SJSA1 (cell line): ENCODE measurements around the gene PCCB. TPM values are rescaled to one million over a fixed set of nuclear protein-coding genes. Genes with fewer than 3 reads are reported as not detected.
"Not testable (repeated sequence)": the region's sequence is repeated elsewhere in the genome, so short reads cannot be mapped to it uniquely, and the experiment has no call there.

Experiments used
- DNase-seq, 2 experiments: peaks; one replicate each; pipeline ENCODE4 v3.0.0-alpha.2; 2015 to 2020; ENCODE audit warnings: low spot score in 2 of 2, low read depth in 1 of 2
- H3K27ac ChIP-seq: fragments of 250-450 bp; sonication (Bioruptor Pico); 2 replicates; pipeline ENCODE4 v1.5.1; 2020; ENCODE audit warnings: mild to moderate bottlenecking, moderate library complexity
- H3K27me3 ChIP-seq: fragments of 250-450 bp; sonication (Bioruptor Pico); replicated peaks from 2 replicates; pipeline ENCODE4 v1.5.1; 2020; ENCODE audit warnings: mild to moderate bottlenecking, moderate library complexity
- H3K36me3 ChIP-seq: fragments of 250-450 bp; sonication (Bioruptor Pico); 2 replicates; pipeline ENCODE4 v1.5.1; 2020; ENCODE audit warnings: mild to moderate bottlenecking
- H3K4me1 ChIP-seq: fragments of 250-450 bp; sonication (Bioruptor Pico); replicated peaks from 2 replicates; pipeline ENCODE4 v1.6.1; 2021; ENCODE audit warnings: mild to moderate bottlenecking
- H3K4me3 ChIP-seq: fragments of 250-450 bp; sonication (Bioruptor Pico); 2 replicates; pipeline ENCODE4 v1.5.1; 2020; ENCODE audit warnings: mild to moderate bottlenecking
- H3K9me3 ChIP-seq: fragments of 250-450 bp; sonication (Bioruptor Pico); replicated peaks from 2 replicates; pipeline ENCODE4 v1.5.1; 2020; ENCODE audit warnings: mild to moderate bottlenecking
- total RNA-seq: library from RNA; depleted of rRNA; stranded (reverse); fragments of >200 nt; shearing (Covaris generic); gene quantifications from 2 replicates; pipeline ENCODE4 v1.2.3, GENCODE V29; 2014; rRNA removed

The PCCB gene
- 35.0 and 39.2 TPM in 2 replicates for total RNA-seq

DNA sequence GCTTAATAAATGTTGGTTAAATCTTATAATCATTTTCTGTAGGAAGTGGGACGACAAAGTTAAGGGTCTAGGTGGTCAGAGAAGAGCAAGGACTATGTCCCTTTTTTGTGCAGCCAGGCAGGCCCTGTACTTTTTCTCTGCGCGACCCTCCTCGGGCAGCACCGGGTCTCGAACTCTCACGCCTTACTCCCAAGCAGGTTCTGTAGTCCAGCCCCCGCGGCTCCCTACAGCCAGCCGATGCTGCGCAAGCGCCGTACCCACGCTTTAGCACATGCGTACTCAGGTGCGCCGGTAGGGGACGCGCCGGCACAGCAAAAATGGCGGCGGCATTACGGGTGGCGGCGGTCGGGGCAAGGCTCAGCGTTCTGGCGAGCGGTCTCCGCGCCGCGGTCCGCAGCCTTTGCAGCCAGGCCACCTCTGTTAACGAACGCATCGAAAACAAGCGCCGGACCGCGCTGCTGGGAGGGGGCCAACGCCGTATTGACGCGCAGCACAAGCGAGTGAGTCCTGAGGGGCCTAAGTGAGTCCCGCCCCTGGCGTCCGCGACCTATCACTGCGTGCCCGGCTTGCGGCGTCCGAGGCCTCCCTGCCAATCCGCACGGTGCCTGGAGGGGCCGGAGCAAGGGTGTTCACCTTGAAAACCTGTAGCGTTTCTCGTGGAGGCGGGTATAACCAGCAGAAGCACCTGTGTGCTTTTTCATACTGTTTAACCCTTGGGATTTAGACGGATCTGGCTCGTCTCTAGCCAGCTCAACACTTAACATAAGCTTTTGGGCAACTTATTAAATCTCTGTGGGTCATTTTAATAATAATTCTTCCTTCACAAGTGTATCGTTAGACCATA is at the start of gene PCCB:
Gene PCCB (plus strand): TSS at position 282 of the 844 bp plus-strand sequence. CDS start 36 bp downstream, at position 318.
- Histone ChIP-seq H3K27me3 (no peaks in the 10 kb centered on the region), H3K9me3 (no peaks in the 10 kb centered on the region), H3K36me3 (peaks cover 2% of the 10 kb centered on the region), H3K4me1 (peaks cover 9% of the 10 kb centered on the region), H3K27ac (peak within 1 kb of the TSS; percentile 61), H3K4me3 (peak within 1 kb of the TSS; percentile 80)
- peak; percentile 93 to 96 for DNase-seq

DNA sequence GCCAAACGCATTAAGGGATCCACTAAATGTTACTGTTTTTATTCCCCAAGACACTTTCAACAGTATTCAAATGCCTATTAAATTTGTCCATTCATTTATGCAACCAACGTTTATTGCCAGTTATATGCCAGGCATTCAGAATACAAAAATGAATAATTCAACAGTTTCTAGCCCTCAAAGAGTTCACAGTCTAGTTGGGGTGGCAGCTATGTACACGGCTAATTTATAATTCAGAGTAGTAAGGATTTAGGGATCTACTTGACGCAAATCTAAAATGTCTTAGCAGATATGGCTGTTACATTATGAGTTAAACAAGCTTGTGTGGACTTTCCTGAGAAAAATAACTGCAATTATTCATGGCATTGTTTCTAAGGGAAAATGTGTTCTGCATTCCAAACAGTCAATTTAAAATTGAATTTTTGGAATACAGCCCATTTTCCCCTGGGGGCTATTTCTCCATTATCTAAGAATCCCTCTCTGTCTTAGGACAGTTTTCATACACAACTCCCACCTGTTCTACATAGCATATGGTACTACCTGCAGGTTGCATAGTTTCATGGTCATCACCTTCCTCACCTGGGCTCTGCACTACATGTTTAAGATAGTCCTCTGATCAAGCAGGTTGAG is 42.5 kb upstream of the PCCB start:
- H3K4me3 ChIP-seq, result no peak overlapping the region
- no peak overlapping the region for H3K27ac ChIP-seq
- H3K27me3 ChIP-seq, result no peaks in the 10 kb centered on the region
- H3K4me1 ChIP-seq, result peaks cover 31% of the 10 kb centered on the region
- DNase-seq, result no peak
- no peaks in the 10 kb centered on the region for H3K36me3 ChIP-seq
- no peaks in the 10 kb centered on the region for H3K9me3 ChIP-seq

DNA sequence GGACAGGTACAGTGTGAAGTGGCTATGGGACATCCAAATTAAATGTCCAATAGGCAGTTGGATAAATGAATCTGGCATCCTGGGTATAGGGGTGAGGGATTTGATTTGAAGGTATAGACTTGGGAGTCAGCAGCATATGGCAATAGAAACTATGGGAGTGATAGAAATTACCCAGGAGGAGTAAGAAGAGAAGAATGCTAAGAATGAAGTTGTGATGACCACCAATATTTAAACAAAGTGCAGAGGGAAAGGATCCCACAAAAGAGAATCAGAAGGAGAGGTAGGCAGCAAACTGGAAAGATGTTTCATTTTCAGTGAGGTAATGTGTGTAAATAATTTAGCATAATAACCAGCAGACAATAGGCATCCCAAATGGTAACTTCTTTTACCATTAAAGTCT is 40.2 kb upstream of the PCCB start:
- Histone ChIP-seq H3K4me3 (no peak overlapping the region), H3K27ac (peak overlapping the region; percentile 79), H3K4me1 (peaks cover 31% of the 10 kb centered on the region), H3K36me3 (no peaks in the 10 kb centered on the region), H3K9me3 (no peaks in the 10 kb centered on the region), H3K27me3 (no peaks in the 10 kb centered on the region)
- DNase-seq, result peak in 1 of 2 experiments; percentile 90

DNA sequence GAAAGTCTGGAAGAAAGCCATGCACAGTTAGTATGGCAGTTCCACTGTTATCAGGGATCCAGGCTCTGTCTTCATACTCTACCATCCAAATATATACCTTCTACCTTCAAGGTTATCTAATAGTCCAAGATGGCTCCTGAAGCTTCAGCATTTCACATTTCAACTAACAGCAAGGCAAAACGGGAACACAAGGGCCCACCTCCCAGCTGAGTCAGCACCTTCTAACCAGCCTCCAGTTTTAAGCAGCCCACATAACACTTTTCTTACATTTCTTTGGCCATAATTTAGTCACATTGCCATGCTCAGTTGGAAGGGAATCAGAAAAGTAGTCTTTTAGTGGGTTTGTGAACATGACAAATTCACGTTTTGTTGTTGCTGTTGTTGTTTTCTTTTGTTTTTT is 38.6 kb upstream of the PCCB start:
- no peak overlapping the region for H3K27ac ChIP-seq
- no peak overlapping the region for H3K4me3 ChIP-seq
- peaks cover 27% of the 10 kb centered on the region for H3K4me1 ChIP-seq
- no peak for DNase-seq
- H3K36me3 ChIP-seq, result no peaks in the 10 kb centered on the region
- H3K27me3 ChIP-seq, result no peaks in the 10 kb centered on the region
- no peaks in the 10 kb centered on the region for H3K9me3 ChIP-seq

- DNase-seq, result peak; percentile 21 to 64
- not testable (repeated sequence) for H3K36me3 ChIP-seq, H3K9me3 ChIP-seq, H3K27ac ChIP-seq, H3K4me3 ChIP-seq, H3K4me1 ChIP-seq, H3K27me3 ChIP-seq
Observed at GRCh38 chr3:136222746-136223145, 27.4 kb upstream of the PCCB start.

DNA sequence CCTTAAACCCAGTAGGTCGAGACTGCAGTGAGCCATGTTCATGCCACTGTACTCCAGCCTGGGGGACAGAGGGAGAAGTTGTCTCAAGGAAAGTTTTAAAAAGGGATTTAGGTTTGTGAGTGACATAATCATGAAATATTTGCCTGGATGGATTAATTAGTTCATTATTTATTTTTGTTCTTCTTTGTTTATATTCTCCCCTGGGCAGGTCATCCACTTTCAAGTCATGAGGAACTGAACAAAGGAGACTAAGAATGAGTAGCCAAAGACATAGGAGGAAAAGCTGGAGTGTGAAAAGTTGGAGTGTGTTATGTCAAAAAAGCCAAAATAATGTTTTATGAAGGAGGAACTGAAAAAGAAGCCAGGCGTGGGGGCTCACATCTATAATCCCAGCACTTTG is 17.7 kb upstream of the PCCB start:
- Histone ChIP-seq H3K4me1 (no peaks in the 10 kb centered on the region), H3K36me3 (no peaks in the 10 kb centered on the region), H3K27me3 (no peaks in the 10 kb centered on the region), H3K4me3 (no peak overlapping the region), H3K9me3 (no peaks in the 10 kb centered on the region), H3K27ac (no peak overlapping the region)
- DNase-seq, result no peak

- peaks cover 10% of the 10 kb centered on the region for H3K4me1 ChIP-seq
- H3K4me3 ChIP-seq, result no peak overlapping the region
- DNase-seq, result no peak
- H3K27ac ChIP-seq, result no peak overlapping the region
- no peaks in the 10 kb centered on the region for H3K27me3 ChIP-seq
- no peaks in the 10 kb centered on the region for H3K36me3 ChIP-seq
- no peaks in the 10 kb centered on the region for H3K9me3 ChIP-seq
Observed at GRCh38 chr3:136235545-136235944, 14.6 kb upstream of the PCCB start.

DNA sequence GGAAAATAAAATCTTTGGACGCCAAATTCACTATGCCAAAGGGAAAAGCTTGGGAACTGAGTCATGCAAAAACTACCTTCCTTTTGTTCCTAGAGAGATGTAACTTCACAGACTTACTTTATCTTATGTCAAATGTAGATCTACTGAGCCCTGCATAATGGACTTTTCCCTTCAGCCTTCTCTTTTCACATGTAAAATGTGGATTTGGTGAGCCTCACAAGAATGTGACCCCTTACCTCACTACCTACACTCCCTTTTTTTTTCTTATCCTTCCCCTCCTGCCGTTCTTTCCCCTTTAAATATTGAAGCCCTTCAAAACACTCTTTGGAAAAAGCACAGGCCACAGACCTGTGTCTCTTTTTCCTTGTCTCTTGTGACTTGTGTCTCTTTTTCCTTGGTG is 14.0 kb upstream of the PCCB start:
- Histone ChIP-seq H3K9me3 (no peaks in the 10 kb centered on the region), H3K27me3 (no peaks in the 10 kb centered on the region), H3K4me3 (no peak overlapping the region), H3K36me3 (no peaks in the 10 kb centered on the region), H3K4me1 (peaks cover 10% of the 10 kb centered on the region), H3K27ac (no peak overlapping the region)
- DNase-seq, result no peak

DNA sequence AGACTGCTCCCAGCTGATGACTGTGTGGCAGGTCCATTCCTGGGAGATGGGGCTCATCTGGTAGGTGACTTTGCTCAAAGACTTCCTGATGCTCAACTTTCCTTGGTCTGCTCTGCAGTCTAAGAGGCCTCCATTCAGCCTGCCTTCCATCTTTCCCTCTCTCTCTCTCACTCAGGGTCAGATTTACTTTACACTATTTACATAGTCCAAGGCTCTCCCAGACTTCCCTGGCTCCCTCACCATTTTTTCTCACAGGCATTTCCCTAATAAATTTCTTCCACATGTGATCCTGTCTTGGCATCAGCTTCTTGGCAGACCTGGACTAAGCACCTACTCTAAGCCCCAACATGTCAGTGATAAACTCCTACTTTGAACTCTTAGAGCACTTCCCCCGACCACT is 13.0 kb upstream of the PCCB start:
- H3K27ac ChIP-seq, result no peak overlapping the region
- no peak overlapping the region for H3K4me3 ChIP-seq
- H3K9me3 ChIP-seq, result no peaks in the 10 kb centered on the region
- DNase-seq, result no peak
- no peaks in the 10 kb centered on the region for H3K27me3 ChIP-seq
- H3K4me1 ChIP-seq, result peaks cover 10% of the 10 kb centered on the region
- H3K36me3 ChIP-seq, result no peaks in the 10 kb centered on the region

GRCh38 chr3:136237961-136238649 is 12.0 kb upstream of the PCCB start:
- peaks cover 10% of the 10 kb centered on the region for H3K4me1 ChIP-seq
- H3K27ac ChIP-seq, result no peak overlapping the region
- no peaks in the 10 kb centered on the region for H3K36me3 ChIP-seq
- DNase-seq, result no peak
- no peak overlapping the region for H3K4me3 ChIP-seq
- H3K27me3 ChIP-seq, result no peaks in the 10 kb centered on the region
- no peaks in the 10 kb centered on the region for H3K9me3 ChIP-seq

GRCh38 chr3:136239094-136239493 is 11.0 kb upstream of the PCCB start:
- no peaks in the 10 kb centered on the region for H3K36me3 ChIP-seq
- no peaks in the 10 kb centered on the region for H3K27me3 ChIP-seq
- peak in 1 of 2 experiments; percentile 57 for DNase-seq
- no peak overlapping the region for H3K27ac ChIP-seq
- peaks cover 10% of the 10 kb centered on the region for H3K4me1 ChIP-seq
- H3K4me3 ChIP-seq, result no peak overlapping the region
- no peaks in the 10 kb centered on the region for H3K9me3 ChIP-seq

DNA sequence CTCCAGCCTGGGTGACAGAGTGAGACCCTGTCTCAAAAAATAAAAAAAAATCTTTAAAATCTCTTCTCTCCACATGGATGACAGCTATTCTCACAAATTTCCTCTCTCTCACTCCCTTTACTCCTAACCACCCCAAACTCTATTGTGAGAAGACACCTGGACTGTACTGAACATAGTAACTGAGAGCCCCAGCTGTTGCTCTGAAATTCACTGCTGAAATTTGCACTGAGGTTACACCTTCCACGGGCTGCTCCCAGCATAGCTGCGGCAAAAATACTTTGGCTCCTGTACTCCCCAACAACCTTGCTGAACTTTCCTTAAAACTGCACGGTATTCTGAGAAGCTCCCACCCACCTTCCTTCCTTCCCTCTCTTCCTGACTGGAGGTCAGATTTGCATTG is 4.4 kb upstream of the PCCB start:
- Histone ChIP-seq H3K36me3 (peaks cover 2% of the 10 kb centered on the region; the same call in 1 of the 2 replicates), H3K27me3 (no peaks in the 10 kb centered on the region), H3K27ac (no peak overlapping the region), H3K4me1 (peaks cover 1% of the 10 kb centered on the region), H3K9me3 (no peaks in the 10 kb centered on the region), H3K4me3 (no peak overlapping the region)
- DNase-seq, result no peak

DNA sequence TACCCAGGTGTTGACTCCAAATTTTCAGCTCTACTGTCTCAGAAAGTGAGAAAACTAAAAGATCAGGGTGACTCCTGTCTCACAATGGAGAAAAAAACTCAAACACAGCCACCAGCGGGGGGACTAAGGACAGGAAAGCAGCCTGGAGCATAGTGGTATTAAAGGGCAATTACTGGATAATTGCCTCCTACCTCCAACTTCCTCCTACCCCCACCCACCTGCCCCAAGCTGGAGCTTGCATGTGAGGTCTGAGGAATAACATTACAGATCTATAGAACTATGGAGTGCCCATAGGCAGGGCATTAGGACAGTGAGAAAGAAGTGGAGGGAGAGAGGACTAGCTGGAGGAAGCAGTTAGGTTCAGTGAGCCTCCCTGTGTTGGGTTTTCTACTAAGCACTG is 2.7 kb upstream of the PCCB start:
- no peak overlapping the region for H3K4me3 ChIP-seq
- no peaks in the 10 kb centered on the region for H3K27me3 ChIP-seq
- H3K9me3 ChIP-seq, result no peaks in the 10 kb centered on the region
- no peak for DNase-seq
- peaks cover 2% of the 10 kb centered on the region; the same call in 1 of the 2 replicates for H3K36me3 ChIP-seq
- H3K27ac ChIP-seq, result no peak overlapping the region
- H3K4me1 ChIP-seq, result peaks cover 9% of the 10 kb centered on the region
